Esophagus squamous epithelium (tissue), 4 donors: ENCODE data around the gene UNC5B.

Source experiments
- POLR2A ChIP-seq, 4 donors: fragments of 450-650 bp; IDR thresholded peaks; one replicate each; pipeline ENCODE4 v1.6.1; 2017; ENCODE audit warnings: antibody characterized with exemption in 4 of 4, mild to moderate bottlenecking in 4 of 4, moderate library complexity in 3 of 4
- TF ChIP-seq, protein P1 (sequence below), 6 experiments: fragments of 450-650 bp in 4 of 6; fragments of 200-600 bp in 2 of 6; sonication (generic) in 2 of 6; IDR thresholded peaks; one replicate each; pipeline ENCODE4 v1.5.1; 2016 to 2019; ENCODE audit warnings: antibody characterized with exemption in 6 of 6, mild to moderate bottlenecking in 4 of 6, moderate library complexity in 4 of 6

DNA sequence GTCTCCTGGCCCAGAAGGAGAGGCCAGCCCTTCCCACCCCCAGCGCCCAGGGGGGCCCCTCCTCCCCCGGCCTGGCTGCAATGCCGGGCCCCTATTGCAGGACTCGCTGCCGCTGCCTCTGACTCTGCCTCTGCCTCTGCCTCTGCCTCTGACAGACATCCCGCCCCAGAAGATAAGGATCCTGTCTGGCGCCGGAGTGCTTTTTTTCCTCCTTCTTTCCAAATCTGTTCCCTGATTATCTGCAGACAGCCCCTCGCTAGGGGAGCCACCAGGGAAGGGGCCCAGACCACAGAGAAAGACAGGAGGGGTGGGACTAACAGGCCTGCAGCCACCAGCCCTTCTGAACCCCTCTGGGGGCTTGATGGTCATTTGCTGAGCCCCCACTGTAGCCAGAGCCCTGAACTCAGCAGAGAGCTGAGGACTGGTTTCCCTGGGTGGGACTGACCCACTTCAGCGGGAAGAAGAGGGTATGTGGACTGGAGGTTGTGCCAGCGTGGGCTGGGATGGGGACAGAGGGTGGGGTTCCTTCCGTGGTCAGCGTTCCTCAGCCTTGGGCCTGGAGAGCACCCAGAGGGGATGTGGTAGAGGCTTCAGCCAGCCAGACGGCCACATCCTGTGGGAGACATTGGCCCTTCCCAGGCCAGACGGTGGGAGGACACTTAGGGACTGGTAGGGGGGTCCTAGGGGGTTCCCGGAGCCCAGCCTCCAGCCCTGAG, 22.8 kb downstream of the UNC5B start:
- TF ChIP-seq, protein P1, sequence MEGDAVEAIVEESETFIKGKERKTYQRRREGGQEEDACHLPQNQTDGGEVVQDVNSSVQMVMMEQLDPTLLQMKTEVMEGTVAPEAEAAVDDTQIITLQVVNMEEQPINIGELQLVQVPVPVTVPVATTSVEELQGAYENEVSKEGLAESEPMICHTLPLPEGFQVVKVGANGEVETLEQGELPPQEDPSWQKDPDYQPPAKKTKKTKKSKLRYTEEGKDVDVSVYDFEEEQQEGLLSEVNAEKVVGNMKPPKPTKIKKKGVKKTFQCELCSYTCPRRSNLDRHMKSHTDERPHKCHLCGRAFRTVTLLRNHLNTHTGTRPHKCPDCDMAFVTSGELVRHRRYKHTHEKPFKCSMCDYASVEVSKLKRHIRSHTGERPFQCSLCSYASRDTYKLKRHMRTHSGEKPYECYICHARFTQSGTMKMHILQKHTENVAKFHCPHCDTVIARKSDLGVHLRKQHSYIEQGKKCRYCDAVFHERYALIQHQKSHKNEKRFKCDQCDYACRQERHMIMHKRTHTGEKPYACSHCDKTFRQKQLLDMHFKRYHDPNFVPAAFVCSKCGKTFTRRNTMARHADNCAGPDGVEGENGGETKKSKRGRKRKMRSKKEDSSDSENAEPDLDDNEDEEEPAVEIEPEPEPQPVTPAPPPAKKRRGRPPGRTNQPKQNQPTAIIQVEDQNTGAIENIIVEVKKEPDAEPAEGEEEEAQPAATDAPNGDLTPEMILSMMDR (IDR thresholded peaks at IDR 0.05), result no peak
- TF ChIP-seq POLR2A (IDR thresholded peaks at IDR 0.05), result no peak
